ENCODE measurements around the gene ACP7.

GRCh38 chr19:39097299-39097698, 13.1 kb downstream of the ACP7 start:
- TF ChIP-seq, protein P1, sequence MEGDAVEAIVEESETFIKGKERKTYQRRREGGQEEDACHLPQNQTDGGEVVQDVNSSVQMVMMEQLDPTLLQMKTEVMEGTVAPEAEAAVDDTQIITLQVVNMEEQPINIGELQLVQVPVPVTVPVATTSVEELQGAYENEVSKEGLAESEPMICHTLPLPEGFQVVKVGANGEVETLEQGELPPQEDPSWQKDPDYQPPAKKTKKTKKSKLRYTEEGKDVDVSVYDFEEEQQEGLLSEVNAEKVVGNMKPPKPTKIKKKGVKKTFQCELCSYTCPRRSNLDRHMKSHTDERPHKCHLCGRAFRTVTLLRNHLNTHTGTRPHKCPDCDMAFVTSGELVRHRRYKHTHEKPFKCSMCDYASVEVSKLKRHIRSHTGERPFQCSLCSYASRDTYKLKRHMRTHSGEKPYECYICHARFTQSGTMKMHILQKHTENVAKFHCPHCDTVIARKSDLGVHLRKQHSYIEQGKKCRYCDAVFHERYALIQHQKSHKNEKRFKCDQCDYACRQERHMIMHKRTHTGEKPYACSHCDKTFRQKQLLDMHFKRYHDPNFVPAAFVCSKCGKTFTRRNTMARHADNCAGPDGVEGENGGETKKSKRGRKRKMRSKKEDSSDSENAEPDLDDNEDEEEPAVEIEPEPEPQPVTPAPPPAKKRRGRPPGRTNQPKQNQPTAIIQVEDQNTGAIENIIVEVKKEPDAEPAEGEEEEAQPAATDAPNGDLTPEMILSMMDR (IDR thresholded peaks at IDR 0.05 in 2 of 3, conservative IDR thresholded peaks at IDR 0.05 in 1 of 3; ENCODE audit: insufficient read depth in 2 of 3, low read depth in 1 of 3, low read length in 3 of 3), result no peak
- no peak for TF ChIP-seq SRF (CRISPR knock-in tag; IDR thresholded peaks at IDR 0.05)
- TF ChIP-seq ATF4 (CRISPR knock-in tag; IDR thresholded peaks at IDR 0.05), result no peak
- TF ChIP-seq HNRNPUL1 (IDR thresholded peaks at IDR 0.05; ENCODE audit: low read length), result no peak
- TF ChIP-seq, protein P2, sequence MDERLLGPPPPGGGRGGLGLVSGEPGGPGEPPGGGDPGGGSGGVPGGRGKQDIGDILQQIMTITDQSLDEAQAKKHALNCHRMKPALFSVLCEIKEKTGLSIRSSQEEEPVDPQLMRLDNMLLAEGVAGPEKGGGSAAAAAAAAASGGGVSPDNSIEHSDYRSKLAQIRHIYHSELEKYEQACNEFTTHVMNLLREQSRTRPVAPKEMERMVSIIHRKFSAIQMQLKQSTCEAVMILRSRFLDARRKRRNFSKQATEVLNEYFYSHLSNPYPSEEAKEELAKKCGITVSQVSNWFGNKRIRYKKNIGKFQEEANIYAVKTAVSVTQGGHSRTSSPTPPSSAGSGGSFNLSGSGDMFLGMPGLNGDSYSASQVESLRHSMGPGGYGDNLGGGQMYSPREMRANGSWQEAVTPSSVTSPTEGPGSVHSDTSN (CRISPR knock-in tag; IDR thresholded peaks at IDR 0.05; ENCODE audit: low read depth), result no peak
- TF ChIP-seq, protein P2 (tag; conservative IDR thresholded peaks at IDR 0.05; ENCODE audit: low read depth), result no peak
- no peak for TF ChIP-seq FOXK1 (CRISPR knock-in tag; IDR thresholded peaks at IDR 0.05; ENCODE audit: borderline replicate concordance)
- TF ChIP-seq JUN (IDR thresholded peaks at IDR 0.05; ENCODE audit: borderline replicate concordance, low read depth, low read length), result no peak
- no peak for TF ChIP-seq JUN (CRISPR knock-in tag; IDR thresholded peaks at IDR 0.05; ENCODE audit: borderline replicate concordance)
- no peak for TF ChIP-seq BHLHE40 (IDR thresholded peaks at IDR 0.05; ENCODE audit: low read length)
- TF ChIP-seq SIX5 (IDR thresholded peaks at IDR 0.05; ENCODE audit: borderline replicate concordance in 1 of 2, insufficient read depth in 1 of 2, low read depth in 1 of 2, low read length in 2 of 2), result no peak
- TF ChIP-seq TBL1XR1 (IDR thresholded peaks at IDR 0.05; ENCODE audit: low read length in 2 of 2), result no peak
- TF ChIP-seq, protein P3, sequence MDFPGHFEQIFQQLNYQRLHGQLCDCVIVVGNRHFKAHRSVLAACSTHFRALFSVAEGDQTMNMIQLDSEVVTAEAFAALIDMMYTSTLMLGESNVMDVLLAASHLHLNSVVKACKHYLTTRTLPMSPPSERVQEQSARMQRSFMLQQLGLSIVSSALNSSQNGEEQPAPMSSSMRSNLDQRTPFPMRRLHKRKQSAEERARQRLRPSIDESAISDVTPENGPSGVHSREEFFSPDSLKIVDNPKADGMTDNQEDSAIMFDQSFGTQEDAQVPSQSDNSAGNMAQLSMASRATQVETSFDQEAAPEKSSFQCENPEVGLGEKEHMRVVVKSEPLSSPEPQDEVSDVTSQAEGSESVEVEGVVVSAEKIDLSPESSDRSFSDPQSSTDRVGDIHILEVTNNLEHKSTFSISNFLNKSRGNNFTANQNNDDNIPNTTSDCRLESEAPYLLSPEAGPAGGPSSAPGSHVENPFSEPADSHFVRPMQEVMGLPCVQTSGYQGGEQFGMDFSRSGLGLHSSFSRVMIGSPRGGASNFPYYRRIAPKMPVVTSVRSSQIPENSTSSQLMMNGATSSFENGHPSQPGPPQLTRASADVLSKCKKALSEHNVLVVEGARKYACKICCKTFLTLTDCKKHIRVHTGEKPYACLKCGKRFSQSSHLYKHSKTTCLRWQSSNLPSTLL (IDR thresholded peaks at IDR 0.05), result no peak
- TF ChIP-seq HNRNPK (IDR thresholded peaks at IDR 0.05; ENCODE audit: low read depth, low read length, poor library complexity, severe bottlenecking), result no peak
- no peak for TF ChIP-seq CCNT2 (IDR thresholded peaks at IDR 0.05; ENCODE audit: borderline replicate concordance, extremely low read depth, insufficient read length, low read depth, low read length)
- no peak for TF ChIP-seq PHB (CRISPR knock-in tag; IDR thresholded peaks at IDR 0.05)

Measured in K562 (cell line).